A549 (cell line): Measurements from ENCODE around the gene NFIX.

Source experiments
- CTCF ChIP-seq: fragments of >200 bp; sonication (Bioruptor Twin); formaldehyde crosslinking; IDR thresholded peaks from 3 replicates; pipeline ENCODE4 v1.5.1; 2016
- HOXA7 ChIP-seq: fragments of 250-450 bp; sonication (Bioruptor Pico); IDR thresholded peaks from 2 replicates; pipeline ENCODE4 v1.5.0; 2020; ENCODE audit warnings: mild to moderate bottlenecking, moderate library complexity

GRCh38 chr19:12990853-12991252 is 4.4 kb upstream of the NFIX start:
- no peak for TF ChIP-seq HOXA7 (CRISPR knock-in tag)
- no peak for TF ChIP-seq CTCF
